ENCODE data around the gene CYB5D1. TPM values are rescaled to one million over a fixed set of nuclear protein-coding genes. Genes with fewer than 3 reads are reported as not detected.

Gene CYB5D1
- total RNA-seq, 4 donors from 2014 or later = 14.9 to 29.5 (median 23.5) TPM

DNA sequence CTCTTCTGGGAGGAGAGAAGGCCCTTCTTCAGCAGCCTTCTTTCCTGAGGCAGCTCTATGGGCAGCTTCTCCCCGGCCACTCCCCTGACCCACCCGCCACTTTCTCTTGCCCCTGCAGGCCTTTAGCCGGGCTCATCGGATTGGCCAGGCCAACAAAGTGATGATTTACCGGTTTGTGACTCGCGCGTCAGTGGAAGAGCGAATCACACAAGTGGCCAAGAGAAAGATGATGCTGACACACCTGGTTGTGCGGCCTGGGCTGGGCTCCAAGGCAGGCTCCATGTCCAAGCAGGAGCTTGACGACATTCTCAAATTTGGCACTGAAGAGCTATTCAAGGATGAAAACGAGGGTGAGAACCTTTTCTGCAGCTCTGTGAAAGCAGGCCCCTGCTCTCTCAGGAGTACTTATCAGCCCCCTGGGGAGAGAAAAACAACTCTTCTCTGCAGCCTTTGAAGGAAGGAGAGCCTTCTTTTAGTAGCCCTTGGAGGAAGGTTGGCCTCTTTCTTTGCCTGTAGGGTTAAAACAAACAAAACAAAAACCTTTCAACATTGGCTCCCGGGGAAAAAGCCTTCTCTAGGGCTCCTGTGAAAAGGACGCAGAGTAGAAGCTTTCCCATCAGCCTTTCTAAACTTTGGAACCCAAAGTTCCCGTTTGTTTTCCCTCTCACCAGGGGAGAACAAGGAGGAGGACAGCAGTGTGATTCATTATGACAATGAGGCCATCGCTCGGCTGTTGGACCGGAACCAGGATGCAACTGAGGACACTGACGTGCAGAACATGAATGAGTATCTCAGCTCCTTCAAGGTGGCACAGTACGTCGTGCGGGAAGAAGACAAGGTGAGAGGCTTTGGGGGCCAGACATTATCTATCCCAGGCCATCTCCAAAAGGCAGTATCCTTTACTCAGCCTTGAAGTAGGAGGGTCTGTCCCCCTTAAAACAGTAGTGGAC, 45.6 kb downstream of the CYB5D1 start:
- Histone ChIP-seq H3K9me3 (no peaks in the 10 kb centered on the region), H3K36me3 (peaks cover 69 to 70% of the 10 kb centered on the region in 2 donors), H3K27ac (peak overlapping the region; percentile 21 to 69 (median 42)), H3K4me1 (peaks cover 8 to 10% of the 10 kb centered on the region in 2 donors), H3K27me3 (no peaks in the 10 kb centered on the region), H3K4me3 (replicated peaks in 1 of 3) (no peak overlapping the region)
- intact Hi-C loops (cut with DNase I) = no loop called here
- 29 to 52% methylated on average over 21 to 22 of the region's 22 CpGs for WGBS, 2 donors
- TF ChIP-seq, protein P1, sequence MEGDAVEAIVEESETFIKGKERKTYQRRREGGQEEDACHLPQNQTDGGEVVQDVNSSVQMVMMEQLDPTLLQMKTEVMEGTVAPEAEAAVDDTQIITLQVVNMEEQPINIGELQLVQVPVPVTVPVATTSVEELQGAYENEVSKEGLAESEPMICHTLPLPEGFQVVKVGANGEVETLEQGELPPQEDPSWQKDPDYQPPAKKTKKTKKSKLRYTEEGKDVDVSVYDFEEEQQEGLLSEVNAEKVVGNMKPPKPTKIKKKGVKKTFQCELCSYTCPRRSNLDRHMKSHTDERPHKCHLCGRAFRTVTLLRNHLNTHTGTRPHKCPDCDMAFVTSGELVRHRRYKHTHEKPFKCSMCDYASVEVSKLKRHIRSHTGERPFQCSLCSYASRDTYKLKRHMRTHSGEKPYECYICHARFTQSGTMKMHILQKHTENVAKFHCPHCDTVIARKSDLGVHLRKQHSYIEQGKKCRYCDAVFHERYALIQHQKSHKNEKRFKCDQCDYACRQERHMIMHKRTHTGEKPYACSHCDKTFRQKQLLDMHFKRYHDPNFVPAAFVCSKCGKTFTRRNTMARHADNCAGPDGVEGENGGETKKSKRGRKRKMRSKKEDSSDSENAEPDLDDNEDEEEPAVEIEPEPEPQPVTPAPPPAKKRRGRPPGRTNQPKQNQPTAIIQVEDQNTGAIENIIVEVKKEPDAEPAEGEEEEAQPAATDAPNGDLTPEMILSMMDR (IDR thresholded peaks at IDR 0.05) = no peak
- no peak for TF ChIP-seq POLR2A (IDR thresholded peaks at IDR 0.05)
- peak; percentile 88 to 93 for DNase-seq

DNA sequence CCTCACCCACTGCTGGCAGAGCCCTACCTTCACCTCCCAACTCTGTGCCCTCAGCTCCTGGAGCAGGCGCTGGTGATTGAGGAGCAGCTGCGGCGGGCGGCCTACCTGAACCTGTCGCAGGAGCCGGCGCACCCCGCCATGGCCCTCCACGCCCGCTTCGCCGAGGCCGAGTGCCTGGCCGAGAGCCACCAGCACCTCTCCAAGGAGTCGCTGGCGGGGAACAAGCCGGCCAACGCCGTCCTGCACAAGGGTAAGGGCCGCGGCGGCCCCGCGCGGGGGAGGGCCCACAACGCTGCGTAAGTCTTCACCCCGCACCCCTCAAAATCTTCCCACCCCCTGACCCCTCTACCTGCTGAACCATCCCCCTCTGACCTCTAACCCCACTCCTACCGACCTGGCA, 51.3 kb downstream of the CYB5D1 start:
- Histone ChIP-seq H3K36me3 (peaks cover 52 to 64% of the 10 kb centered on the region in 2 donors), H3K4me3 (replicated peaks in 1 of 3) (no peak overlapping the region), H3K27ac (no peak overlapping the region), H3K9me3 (no peaks in the 10 kb centered on the region), H3K27me3 (no peaks in the 10 kb centered on the region), H3K4me1 (peaks cover 0 to 3% of the 10 kb centered on the region in 2 donors)
- DNase-seq = no peak
- intact Hi-C loops (cut with DNase I) = no loop called here
- WGBS, 2 donors = 95% methylated on average over 23 to 29 of the region's 29 CpGs
- TF ChIP-seq POLR2A (IDR thresholded peaks at IDR 0.05) = no peak
- TF ChIP-seq, protein P1 (IDR thresholded peaks at IDR 0.05) = no peak

DNA sequence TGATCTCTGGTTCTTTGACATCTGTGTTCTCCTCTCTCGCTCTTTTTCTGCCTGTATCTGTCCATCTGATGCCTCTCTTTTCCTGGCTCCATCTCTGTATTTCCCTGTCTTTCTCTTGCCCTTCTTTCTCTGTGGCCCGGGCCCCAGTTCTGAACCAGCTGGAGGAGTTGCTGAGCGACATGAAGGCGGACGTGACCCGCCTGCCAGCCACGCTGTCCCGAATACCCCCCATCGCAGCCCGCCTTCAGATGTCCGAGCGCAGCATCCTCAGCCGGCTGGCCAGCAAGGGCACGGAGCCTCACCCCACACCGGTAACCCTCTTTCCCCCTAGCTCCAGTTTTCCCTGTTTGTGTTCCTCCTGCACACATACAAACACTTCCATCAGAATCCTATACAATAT, 52.5 kb downstream of the CYB5D1 start:
- Histone ChIP-seq H3K27ac (no peak overlapping the region), H3K4me3 (replicated peaks in 1 of 3) (no peak overlapping the region), H3K9me3 (no peaks in the 10 kb centered on the region), H3K4me1 (peaks cover 3 to 6% of the 10 kb centered on the region in 2 donors), H3K36me3 (peaks cover 51 to 57% of the 10 kb centered on the region in 2 donors), H3K27me3 (no peaks in the 10 kb centered on the region)
- intact Hi-C loops (cut with DNase I) = loop anchor here (5.0 kb wide), 1 partner anchor 82 kb away; no protein-coding TSS in a partner anchor
- WGBS, 2 donors = 96% methylated on average over 15 of the region's 15 CpGs
- TF ChIP-seq, protein P1 (IDR thresholded peaks at IDR 0.05) = no peak
- no peak for TF ChIP-seq POLR2A (IDR thresholded peaks at IDR 0.05)
- no peak for DNase-seq

DNA sequence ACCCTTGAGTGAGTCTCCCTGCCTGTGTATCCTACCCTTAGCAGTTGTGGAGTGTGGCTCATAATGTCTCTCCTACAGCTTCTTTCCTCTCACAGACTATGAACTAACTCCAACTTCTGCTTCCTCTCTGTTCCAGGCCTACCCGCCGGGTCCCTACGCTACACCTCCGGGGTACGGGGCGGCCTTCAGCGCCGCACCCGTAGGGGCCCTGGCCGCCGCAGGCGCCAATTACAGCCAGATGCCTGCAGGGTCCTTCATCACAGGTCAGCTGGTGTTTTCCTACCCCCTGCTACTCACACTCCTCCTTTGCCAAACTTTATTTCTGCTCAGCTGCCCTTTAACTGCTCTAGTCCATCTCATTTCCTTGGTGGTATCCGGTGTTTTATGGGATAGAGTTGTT, 52.9 kb downstream of the CYB5D1 start:
- intact Hi-C loops (cut with DNase I) = loop anchor here (5.0 kb wide), 1 partner anchor 82 kb away; no protein-coding TSS in a partner anchor
- 96 to 98% methylated on average over 13 of the region's 13 CpGs for WGBS, 2 donors
- Histone ChIP-seq H3K36me3 (peaks cover 49 to 54% of the 10 kb centered on the region in 2 donors), H3K27me3 (no peaks in the 10 kb centered on the region), H3K4me3 (replicated peaks in 1 of 3) (no peak overlapping the region), H3K9me3 (no peaks in the 10 kb centered on the region), H3K4me1 (peaks cover 3 to 7% of the 10 kb centered on the region in 2 donors), H3K27ac (no peak overlapping the region)
- no peak for DNase-seq
- TF ChIP-seq, protein P1 (IDR thresholded peaks at IDR 0.05) = no peak
- no peak for TF ChIP-seq POLR2A (IDR thresholded peaks at IDR 0.05)

DNA sequence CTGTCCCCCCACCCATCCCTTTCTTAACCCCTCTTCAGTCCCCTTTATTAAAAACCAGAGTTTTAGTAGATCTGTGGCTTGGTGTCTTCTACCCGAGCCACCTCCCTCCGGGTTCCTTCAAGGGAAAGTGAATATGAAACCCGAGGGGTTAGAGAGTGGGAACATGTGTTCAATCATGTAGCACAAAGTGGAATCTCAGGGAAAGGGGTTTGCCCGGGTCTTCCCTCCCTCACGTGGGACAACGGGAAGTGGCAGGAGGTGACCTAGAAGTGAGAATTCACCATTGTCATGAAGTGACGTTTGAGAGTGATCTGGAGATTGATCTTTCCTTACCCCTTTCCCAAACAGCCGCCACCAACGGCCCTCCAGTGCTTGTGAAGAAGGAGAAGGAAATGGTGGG, 53.3 kb downstream of the CYB5D1 start:
- TF ChIP-seq, protein P1 (IDR thresholded peaks at IDR 0.05) = no peak
- TF ChIP-seq POLR2A (IDR thresholded peaks at IDR 0.05) = no peak
- Histone ChIP-seq H3K4me3 (replicated peaks in 1 of 3) (no peak overlapping the region), H3K27me3 (no peaks in the 10 kb centered on the region), H3K9me3 (no peaks in the 10 kb centered on the region), H3K27ac (no peak overlapping the region), H3K36me3 (peaks cover 46 to 50% of the 10 kb centered on the region in 2 donors), H3K4me1 (peaks cover 4 to 8% of the 10 kb centered on the region in 2 donors)
- 69 to 72% methylated on average over 9 of the region's 9 CpGs for WGBS, 2 donors
- intact Hi-C loops (cut with DNase I) = loop anchor here (5.0 kb wide), 1 partner anchor 81 kb away; no protein-coding TSS in a partner anchor
- no peak for DNase-seq

Measured in thyroid gland (tissue), 4 donors.